ENCODE data around the gene CCDC148.

- TF ChIP-seq CTCF (conservative IDR thresholded peaks at IDR 0.05; ENCODE audit: low read depth in 2 of 2), result no peak
- TF ChIP-seq EZH2phosphoT487 (IDR thresholded peaks at IDR 0.05; ENCODE audit: unreplicated experiment), result no peak
- TF ChIP-seq EZH2 (IDR thresholded peaks at IDR 0.05; ENCODE audit: low read depth, unreplicated experiment), result no peak
- TF ChIP-seq REST (IDR thresholded peaks at IDR 0.05; ENCODE audit: unreplicated experiment), result no peak
- no peak for TF ChIP-seq POLR2AphosphoS5 (IDR thresholded peaks at IDR 0.05; ENCODE audit: low read depth)
- no peak for TF ChIP-seq CREB1 (CRISPR knock-in tag; IDR thresholded peaks at IDR 0.05; ENCODE audit: low read depth)
- TF ChIP-seq ETS1 (IDR thresholded peaks at IDR 0.05), result no peak
- no peak for TF ChIP-seq STAT1 (IDR thresholded peaks at IDR 0.05; ENCODE audit: unreplicated experiment)
- no peak for TF ChIP-seq ZNF114 (CRISPR knock-in tag; IDR thresholded peaks at IDR 0.05)
- no peak for TF ChIP-seq ZNF331 (CRISPR knock-in tag; IDR thresholded peaks at IDR 0.05; ENCODE audit: low read depth)
These were observed 314.4 kb downstream of the CCDC148 start for GRCh38 chr2:158142165-158142564.

Measured in GM23338 (cell line).